GM19397 (cell line): ENCODE results near the gene MMP26.
A peak's percentile ranks its signal among the peaks of the same experiment; 100 is the strongest.

Source experiments
- ATAC-seq: cut with Tn5 transposase; IDR thresholded peaks from one replicate; pipeline ENCODE4 v1.9.1; 2021; ENCODE audit warnings: mild to moderate bottlenecking, moderate library complexity; ENCODE audit not compliant: unreplicated experiment

MMP26 gene

GRCh38 chr11:4704054-4704789, at the start of gene MMP26:
TSS of gene MMP26 (plus strand) at chr11:4704784.
- peak; percentile 70 for ATAC-seq

GRCh38 chr11:4658629-4659445, 45.7 kb upstream of the MMP26 start:
- no peak for ATAC-seq

GRCh38 chr11:4662876-4663275, 41.7 kb upstream of the MMP26 start:
- no peak for ATAC-seq

GRCh38 chr11:4664183-4664582, 40.4 kb upstream of the MMP26 start:
- ATAC-seq, result no peak

- no peak for ATAC-seq
These were observed 39.8 kb upstream of the MMP26 start for GRCh38 chr11:4664786-4665185.

GRCh38 chr11:4665424-4665823, 39.2 kb upstream of the MMP26 start:
- ATAC-seq, result no peak

- ATAC-seq, result no peak
These were observed 32.8 kb upstream of the MMP26 start for GRCh38 chr11:4671741-4672140.

- no peak for ATAC-seq
These were observed 32.1 kb upstream of the MMP26 start for GRCh38 chr11:4672470-4672869.

GRCh38 chr11:4673781-4674180, 30.8 kb upstream of the MMP26 start:
- no peak for ATAC-seq

GRCh38 chr11:4677948-4678347, 26.6 kb upstream of the MMP26 start:
- ATAC-seq, result no peak

- ATAC-seq, result no peak
These were observed 24.2 kb upstream of the MMP26 start for GRCh38 chr11:4680341-4680740.

- ATAC-seq, result no peak
These were observed 21.8 kb upstream of the MMP26 start for GRCh38 chr11:4682623-4683419.

- no peak for ATAC-seq
These were observed 19.8 kb upstream of the MMP26 start for GRCh38 chr11:4684631-4685285.

GRCh38 chr11:4695442-4695841, 9.1 kb upstream of the MMP26 start:
- ATAC-seq, result no peak

- ATAC-seq, result no peak
These were observed 7.0 kb upstream of the MMP26 start, which contains the start of gene OR51E2 for GRCh38 chr11:4697585-4697984. TSS of gene OR51E2 (minus strand) at chr11:4697853. CDS start at chr11:4682711, 15,142 bp downstream.

GRCh38 chr11:4699697-4700435, 4.7 kb upstream of the MMP26 start:
- ATAC-seq, result peak; percentile 75

- no peak for ATAC-seq
These were observed 4.2 kb upstream of the MMP26 start for GRCh38 chr11:4700436-4700820.

GRCh38 chr11:4704790-4705334, 278 bp downstream of the MMP26 start:
- ATAC-seq, result no peak

GRCh38 chr11:4713241-4713640, 8.7 kb downstream of the MMP26 start:
- ATAC-seq, result no peak

- ATAC-seq, result no peak
These were observed 9.7 kb downstream of the MMP26 start for GRCh38 chr11:4714300-4714699.
